CD14-positive monocyte (primary cell): Measurements from ENCODE around the gene SUCO. TPM values are rescaled to one million over a fixed set of nuclear protein-coding genes. Genes with fewer than 3 reads are reported as not detected.
A peak's percentile ranks its signal among the peaks of the same experiment; 100 is the strongest.

Source experiments
- DNase-seq, 3 donors: peaks; one replicate each; pipeline ENCODE4 v3.0.0-alpha.2; 2011 to 2022
- H2AFZ ChIP-seq: 2 replicates; pipeline ENCODE4 v1.6.0; 2012; ENCODE audit warnings: mild to moderate bottlenecking, low read depth, low read length, inconsistent platforms; ENCODE audit not compliant: insufficient read depth, poor library complexity, severe bottlenecking
- H3K27ac ChIP-seq, 2 donors: 1 replicate in 1 of 2; 2 replicates in 1 of 2; pipeline ENCODE4 v1.5.1; 2012 to 2013; ENCODE audit warnings: low read length in 2 of 2, control low read depth in 1 of 2, inconsistent platforms in 1 of 2, low read depth in 1 of 2, mild to moderate bottlenecking in 1 of 2
- H3K27me3 ChIP-seq, 2 donors: one replicate each; pipeline versions ENCODE4 v1.6.0 to v1.6.1; 2011 to 2013; ENCODE audit warnings: low read length in 2 of 2; ENCODE audit not compliant: control insufficient read depth in 2 of 2, insufficient read depth in 2 of 2
- H3K36me3 ChIP-seq, 2 donors: replicated peaks in 1 of 2; 1 replicate in 1 of 2; 2 replicates in 1 of 2; pipeline versions ENCODE4 v1.5.1 to v1.6.1; 2012 to 2013; ENCODE audit warnings: low read length in 2 of 2, control low read depth in 1 of 2, inconsistent platforms in 1 of 2, mild to moderate bottlenecking in 1 of 2; ENCODE audit not compliant: insufficient read depth in 2 of 2, control insufficient read depth in 1 of 2
- H3K4me1 ChIP-seq, 2 donors: 1 replicate in 1 of 2; 2 replicates in 1 of 2; pipeline versions ENCODE4 v1.5.1 to v1.6.1; 2012 to 2013; ENCODE audit warnings: low read length in 2 of 2, control low read depth in 1 of 2, inconsistent platforms in 1 of 2, mild to moderate bottlenecking in 1 of 2, moderate library complexity in 1 of 2; ENCODE audit not compliant: insufficient read depth in 2 of 2, control insufficient read depth in 1 of 2
- H3K4me2 ChIP-seq: replicated peaks from 2 replicates; pipeline ENCODE3; 2012; ENCODE audit warnings: low read length, moderate library complexity, mild to moderate bottlenecking; ENCODE audit not compliant: poor library complexity, severe bottlenecking; ENCODE audit errors: extremely low read depth
- H3K4me3 ChIP-seq, 3 experiments: fragments of 200-600 bp in 1 of 3; sonication (generic) in 1 of 3; replicated peaks in 1 of 3; 1 replicate in 2 of 3; 2 replicates in 1 of 3; pipeline ENCODE4 v1.5.1; 2011 to 2013; ENCODE audit warnings: low read length in 3 of 3, mild to moderate bottlenecking in 3 of 3, control low read depth in 2 of 3, low read depth in 2 of 3, inconsistent platforms in 1 of 3, moderate library complexity in 1 of 3
- H3K79me2 ChIP-seq: 2 replicates; pipeline ENCODE4 v1.6.0; 2012; ENCODE audit warnings: mild to moderate bottlenecking, control low read depth, inconsistent platforms, low read length, moderate library complexity; ENCODE audit not compliant: insufficient read depth
- H3K9ac ChIP-seq: 2 replicates; pipeline ENCODE4 v1.6.0; 2017; ENCODE audit warnings: low read length, mild to moderate bottlenecking; ENCODE audit not compliant: insufficient read depth, poor library complexity, severe bottlenecking
- H3K9me3 ChIP-seq, 2 donors: replicated peaks in 1 of 2; 1 replicate in 1 of 2; 2 replicates in 1 of 2; pipeline versions ENCODE4 v1.5.1 to v1.6.1; 2012 to 2013; ENCODE audit warnings: low read length in 2 of 2, control low read depth in 1 of 2; ENCODE audit not compliant: control insufficient read depth in 1 of 2, insufficient read depth in 1 of 2
- H4K20me1 ChIP-seq: 2 replicates; pipeline ENCODE4 v1.6.0; 2012; ENCODE audit warnings: mild to moderate bottlenecking, low read length, control low read depth, moderate library complexity; ENCODE audit not compliant: insufficient read depth
- H3K27ac Mint-ChIP-seq, 7 donors: one replicate each; pipeline ENCODE4 v1.8.0; 2020; ENCODE audit warnings: mild to moderate bottlenecking in 7 of 7, mixed read lengths in 7 of 7, moderate library complexity in 6 of 7, inconsistent platforms in 2 of 7
- H3K27me3 Mint-ChIP-seq, 3 donors: one replicate each; pipeline ENCODE4 v1.8.0; 2021 to 2022; ENCODE audit warnings: low read depth in 3 of 3, mild to moderate bottlenecking in 3 of 3, mixed read lengths in 3 of 3, moderate library complexity in 3 of 3, inconsistent platforms in 1 of 3
- H3K36me3 Mint-ChIP-seq, 2 donors: one replicate each; pipeline ENCODE4 v1.8.0; 2020; ENCODE audit warnings: mixed read lengths in 2 of 2, inconsistent platforms in 1 of 2, mild to moderate bottlenecking in 1 of 2
- H3K4me1 Mint-ChIP-seq: one replicate; pipeline ENCODE4 v1.8.0; 2020; ENCODE audit warnings: mild to moderate bottlenecking, mixed read lengths
- H3K4me3 Mint-ChIP-seq, 2 donors: one replicate each; pipeline ENCODE4 v1.8.0; 2020; ENCODE audit warnings: mild to moderate bottlenecking in 2 of 2, mixed read lengths in 2 of 2, moderate library complexity in 1 of 2
- H3K9me3 Mint-ChIP-seq, 7 donors: one replicate each; pipeline ENCODE4 v1.8.0; 2020 to 2022; ENCODE audit warnings: mixed read lengths in 7 of 7, mild to moderate bottlenecking in 6 of 7, moderate library complexity in 6 of 7, inconsistent platforms in 2 of 7
- WGBS: methylation state at CpG from one replicate; pipeline ENCODE4 v1.1.5; 2013; ENCODE audit warnings: missing lambda C conversion rate; ENCODE audit not compliant: insufficient coverage; 5-methylcytosine and 5-hydroxymethylcytosine counted together
- intact Hi-C, 2 donors: fragments of 100-400 bp; cut with micrococcal nuclease; formaldehyde crosslinking; loops; one replicate each; pipeline versions ENCODE4 v1.15.0 to v1.15.1; 2023
- polyA plus RNA-seq, 3 donors: library from polyadenylated mRNA; depleted of rRNA in 1 of 3; unstranded in 2 of 3; stranded (reverse) in 1 of 3; fragments of 300-500 nt in 2 of 3; fragments of >200 nt in 1 of 3; fragmentation: Illumina TruSeq in 2 of 3; gene quantifications; 1 replicate in 2 of 3; 2 replicates in 1 of 3; pipeline ENCODE4 v1.2.3, GENCODE V29; 2012 to 2021
- TF ChIP-seq, protein P1 (sequence below): fragments of 200-600 bp; IDR thresholded peaks from one replicate; pipeline ENCODE4 v1.8.0; 2022; ENCODE audit warnings: antibody characterized with exemption, mild to moderate bottlenecking

The SUCO gene
- polyA plus RNA-seq, 3 donors, result 6.8 to 8.5 (median 6.8) TPM

DNA sequence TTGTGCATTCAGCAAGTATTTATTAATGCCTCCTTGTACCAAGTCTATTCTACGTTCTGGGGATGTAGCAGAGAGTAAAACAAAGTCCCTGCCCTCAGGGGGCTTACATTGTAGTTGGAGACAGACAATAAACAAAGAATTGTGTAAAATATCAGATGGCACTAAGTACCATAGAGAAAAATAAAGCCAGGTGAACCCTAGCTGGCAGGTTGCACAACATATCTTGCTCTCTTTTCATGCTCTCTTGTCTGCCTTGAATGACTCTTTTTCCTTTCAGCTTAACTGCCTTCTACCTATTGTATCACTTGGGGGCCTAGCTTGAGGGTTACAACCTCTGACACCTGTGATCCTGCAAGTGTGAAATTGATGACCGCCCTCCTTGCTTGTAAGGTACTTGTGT is 105.3 kb downstream of the SUCO start:
- intact Hi-C loops, result no loop called here
- no CpG with 5 or more reads among the region's 2 CpGs for WGBS

DNA sequence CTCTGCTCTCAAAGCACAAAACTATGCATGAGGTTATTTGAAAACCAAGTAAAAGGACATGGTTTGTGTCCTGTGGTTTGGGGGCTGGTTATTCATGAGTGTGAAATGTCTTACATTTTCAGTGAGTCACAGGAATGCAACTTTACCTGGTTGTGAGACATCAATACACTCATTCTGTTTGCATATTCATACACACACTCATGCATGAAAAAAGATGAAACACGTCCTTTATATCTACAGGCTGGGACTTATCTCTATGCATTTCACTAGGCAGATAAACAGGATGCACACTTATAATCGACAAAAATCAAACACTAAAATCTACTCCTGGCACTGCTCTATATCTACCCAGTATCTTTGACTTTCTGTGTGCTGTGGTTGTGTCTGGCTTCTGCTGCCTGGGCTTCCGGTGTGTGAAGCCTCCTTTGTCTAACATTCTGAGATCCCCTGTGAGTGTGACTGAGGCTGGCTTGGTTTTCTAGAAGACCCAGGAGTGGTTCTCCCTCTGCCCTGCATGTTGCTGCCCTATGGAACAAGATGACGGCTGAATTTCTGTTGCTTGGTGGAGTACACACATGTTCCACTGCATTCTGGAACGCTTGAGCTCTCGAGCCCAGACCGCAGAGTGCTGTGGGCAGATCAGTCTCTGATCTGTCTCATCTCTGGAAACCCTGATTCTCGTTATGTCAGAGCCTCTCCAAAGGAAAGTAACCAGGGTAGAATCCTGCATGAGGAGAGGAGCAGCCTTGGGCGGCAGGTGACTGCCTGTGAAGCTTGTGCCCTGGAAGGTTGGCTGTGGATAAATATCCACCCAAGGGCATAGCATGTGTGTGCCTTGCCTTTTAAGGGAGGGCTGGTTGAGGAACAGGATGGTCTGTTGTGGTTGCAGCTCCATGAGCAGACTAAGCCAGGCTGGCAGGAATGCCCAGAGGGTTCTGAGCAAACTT is 106.2 kb downstream of the SUCO start:
- DNase-seq, result no peak
- peak overlapping the region in 1 of 2 donors; percentile 25 for H3K4me3 Mint-ChIP-seq
- Histone ChIP-seq H3K4me3 (no peak overlapping the region), H2AFZ (no peak overlapping the region), H3K27me3 (no peaks in the 10 kb centered on the region), H3K9me3 (no peaks in the 10 kb centered on the region), H3K79me2 (no peaks in the 10 kb centered on the region), H3K36me3 (no peaks in the 10 kb centered on the region), H3K27ac (no peak overlapping the region), H3K4me1 (peaks cover 12 to 15% of the 10 kb centered on the region in 2 donors), H3K4me2 (no peak overlapping the region), H3K9ac (no peak overlapping the region), H4K20me1 (no peaks in the 10 kb centered on the region)
- peaks cover 0 to 6% (median 3%) of the 10 kb centered on the region in 7 donors for H3K9me3 Mint-ChIP-seq
- H3K4me1 Mint-ChIP-seq, result peaks cover 24% of the 10 kb centered on the region
- WGBS, result 100% methylated on average over 8 of the region's 9 CpGs
- H3K27ac Mint-ChIP-seq, result no peak overlapping the region
- TF ChIP-seq, protein P1, sequence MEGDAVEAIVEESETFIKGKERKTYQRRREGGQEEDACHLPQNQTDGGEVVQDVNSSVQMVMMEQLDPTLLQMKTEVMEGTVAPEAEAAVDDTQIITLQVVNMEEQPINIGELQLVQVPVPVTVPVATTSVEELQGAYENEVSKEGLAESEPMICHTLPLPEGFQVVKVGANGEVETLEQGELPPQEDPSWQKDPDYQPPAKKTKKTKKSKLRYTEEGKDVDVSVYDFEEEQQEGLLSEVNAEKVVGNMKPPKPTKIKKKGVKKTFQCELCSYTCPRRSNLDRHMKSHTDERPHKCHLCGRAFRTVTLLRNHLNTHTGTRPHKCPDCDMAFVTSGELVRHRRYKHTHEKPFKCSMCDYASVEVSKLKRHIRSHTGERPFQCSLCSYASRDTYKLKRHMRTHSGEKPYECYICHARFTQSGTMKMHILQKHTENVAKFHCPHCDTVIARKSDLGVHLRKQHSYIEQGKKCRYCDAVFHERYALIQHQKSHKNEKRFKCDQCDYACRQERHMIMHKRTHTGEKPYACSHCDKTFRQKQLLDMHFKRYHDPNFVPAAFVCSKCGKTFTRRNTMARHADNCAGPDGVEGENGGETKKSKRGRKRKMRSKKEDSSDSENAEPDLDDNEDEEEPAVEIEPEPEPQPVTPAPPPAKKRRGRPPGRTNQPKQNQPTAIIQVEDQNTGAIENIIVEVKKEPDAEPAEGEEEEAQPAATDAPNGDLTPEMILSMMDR, result no peak
- intact Hi-C loops, result no loop called here
- H3K36me3 Mint-ChIP-seq, result no peaks in the 10 kb centered on the region
- no peaks in the 10 kb centered on the region for H3K27me3 Mint-ChIP-seq

More for the DNA sequence above, 105.3 kb downstream of the SUCO start:
- Histone ChIP-seq H3K27ac (no peak overlapping the region), H3K79me2 (no peaks in the 10 kb centered on the region), H3K9ac (no peak overlapping the region), H3K4me1 (peaks cover 2 to 7% of the 10 kb centered on the region in 2 donors), H3K27me3 (no peaks in the 10 kb centered on the region), H3K4me3 (no peak overlapping the region), H3K36me3 (no peaks in the 10 kb centered on the region), H4K20me1 (no peaks in the 10 kb centered on the region), H3K4me2 (no peak overlapping the region), H3K9me3 (no peaks in the 10 kb centered on the region), H2AFZ (no peak overlapping the region)
- Mint-ChIP-seq H3K27ac (no peak overlapping the region), H3K27me3 (peaks cover 0 to under 1% (median 0%) of the 10 kb centered on the region in 3 donors), H3K36me3 (no peaks in the 10 kb centered on the region), H3K9me3 (peaks cover 0 to 6% (median 3%) of the 10 kb centered on the region in 7 donors), H3K4me1 (peaks cover 15% of the 10 kb centered on the region), H3K4me3 (no peak overlapping the region)
- DNase-seq, result no peak
- TF ChIP-seq, protein P1, result no peak
